Measurements from ENCODE around the gene WRNIP1. TPM values are rescaled to one million over a fixed set of nuclear protein-coding genes. Genes with fewer than 3 reads are reported as not detected.

The WRNIP1 gene
- total and polyA plus RNA-seq, 2 of the 13 experiments (the other 11 are each of a cell fraction or from before 2014, with no cell fraction given) = 77.7 to 90.3 TPM

GRCh38 chr6:2817903-2818443 is 52.8 kb downstream of the WRNIP1 start (continued):
- TF ChIP-seq PPARG (CRISPR knock-in tag; conservative IDR thresholded peaks at IDR 0.05) = peak; percentile 48; the same call in 1 of the 2 replicates
- no peak for TF ChIP-seq SOX13 (IDR thresholded peaks at IDR 0.05)
- peak in 1 of 2 experiments; percentile 43; a peak in 1 of 4 replicates for TF ChIP-seq SOX13 (CRISPR knock-in tag; conservative IDR thresholded peaks at IDR 0.05 in 1 of 2, IDR thresholded peaks at IDR 0.05 in 1 of 2)
- no peak for TF ChIP-seq GABPA (IDR thresholded peaks at IDR 0.05; ENCODE audit: low read depth, low read length)
- TF ChIP-seq GABPA (CRISPR knock-in tag; IDR thresholded peaks at IDR 0.05; ENCODE audit: low read depth) = peak; percentile 20; the same call in 1 of the 2 replicates
- TF ChIP-seq ZNF703 (CRISPR knock-in tag; IDR thresholded peaks at IDR 0.05; ENCODE audit: borderline replicate concordance) = no peak
- peak; percentile 70 for TF ChIP-seq TEAD3 (CRISPR knock-in tag; optimal IDR thresholded peaks at IDR 0.05; ENCODE audit: borderline replicate concordance)
- no peak for TF ChIP-seq ZNF224 (CRISPR knock-in tag; IDR thresholded peaks at IDR 0.05)
- TF ChIP-seq, protein P1, sequence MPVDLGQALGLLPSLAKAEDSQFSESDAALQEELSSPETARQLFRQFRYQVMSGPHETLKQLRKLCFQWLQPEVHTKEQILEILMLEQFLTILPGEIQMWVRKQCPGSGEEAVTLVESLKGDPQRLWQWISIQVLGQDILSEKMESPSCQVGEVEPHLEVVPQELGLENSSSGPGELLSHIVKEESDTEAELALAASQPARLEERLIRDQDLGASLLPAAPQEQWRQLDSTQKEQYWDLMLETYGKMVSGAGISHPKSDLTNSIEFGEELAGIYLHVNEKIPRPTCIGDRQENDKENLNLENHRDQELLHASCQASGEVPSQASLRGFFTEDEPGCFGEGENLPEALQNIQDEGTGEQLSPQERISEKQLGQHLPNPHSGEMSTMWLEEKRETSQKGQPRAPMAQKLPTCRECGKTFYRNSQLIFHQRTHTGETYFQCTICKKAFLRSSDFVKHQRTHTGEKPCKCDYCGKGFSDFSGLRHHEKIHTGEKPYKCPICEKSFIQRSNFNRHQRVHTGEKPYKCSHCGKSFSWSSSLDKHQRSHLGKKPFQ (CRISPR knock-in tag; IDR thresholded peaks at IDR 0.05; ENCODE audit: insufficient replicate concordance) = no peak
- no peak for TF ChIP-seq ZNF616 (CRISPR knock-in tag; IDR thresholded peaks at IDR 0.05; ENCODE audit: low read depth)
- TF ChIP-seq SMYD3 (CRISPR knock-in tag; IDR thresholded peaks at IDR 0.05) = 0 out of 2 replicates have a peak, but pooled peaks have one; percentile 38
- peak; percentile 19; the same call in 1 of the 2 replicates for TF ChIP-seq SOX5 (CRISPR knock-in tag; IDR thresholded peaks at IDR 0.05; ENCODE audit: borderline replicate concordance)
- TF ChIP-seq ZNF564 (CRISPR knock-in tag; IDR thresholded peaks at IDR 0.05) = no peak
- peak; percentile 35; the same call in 1 of the 2 replicates for TF ChIP-seq ZSCAN9 (CRISPR knock-in tag; IDR thresholded peaks at IDR 0.05; ENCODE audit: borderline replicate concordance)
- 0 out of 4 replicates have a peak, but pooled peaks of 1 of the 2 experiments have one; percentile 26 for TF ChIP-seq KLF16 (CRISPR knock-in tag; IDR thresholded peaks at IDR 0.05)
- TF ChIP-seq ZNF605 (CRISPR knock-in tag; IDR thresholded peaks at IDR 0.05) = no peak
- no peak for TF ChIP-seq TBX2 (CRISPR knock-in tag; IDR thresholded peaks at IDR 0.05; ENCODE audit: borderline replicate concordance)
- TF ChIP-seq ELF3 (CRISPR knock-in tag; IDR thresholded peaks at IDR 0.05) = peak; percentile 27; the same call in 1 of the 2 replicates
- no peak for TF ChIP-seq SRSF9 (IDR thresholded peaks at IDR 0.05; ENCODE audit: borderline replicate concordance, insufficient read depth, low read depth, low read length, poor library complexity, severe bottlenecking)
- no peak for TF ChIP-seq AKAP8 (CRISPR knock-in tag; IDR thresholded peaks at IDR 0.05)
- 0 out of 2 replicates have a peak, but pooled peaks have one; percentile 18 for TF ChIP-seq MIER2 (CRISPR knock-in tag; IDR thresholded peaks at IDR 0.05)
- no peak for TF ChIP-seq LCORL (IDR thresholded peaks at IDR 0.05)
- no peak for TF ChIP-seq LCORL (CRISPR knock-in tag; IDR thresholded peaks at IDR 0.05)
- TF ChIP-seq ZNF235 (CRISPR knock-in tag; IDR thresholded peaks at IDR 0.05; ENCODE audit: borderline replicate concordance) = no peak
- TF ChIP-seq SAP130 (CRISPR knock-in tag; IDR thresholded peaks at IDR 0.05; ENCODE audit: low read depth) = peak; percentile 40
- peak; percentile 49 for TF ChIP-seq RARA (CRISPR knock-in tag; IDR thresholded peaks at IDR 0.05)
- 0 out of 2 replicates have a peak, but pooled peaks have one; percentile 42 for TF ChIP-seq ZKSCAN8 (CRISPR knock-in tag; IDR thresholded peaks at IDR 0.05; ENCODE audit: borderline replicate concordance)
- peak; percentile 2; the same call in 1 of the 2 replicates for TF ChIP-seq CEBPG (CRISPR knock-in tag; IDR thresholded peaks at IDR 0.05)
- no peak for TF ChIP-seq ZNF264 (CRISPR knock-in tag; IDR thresholded peaks at IDR 0.05)
- no peak for TF ChIP-seq ZNF34 (CRISPR knock-in tag; IDR thresholded peaks at IDR 0.05; ENCODE audit: borderline replicate concordance)
- peak; percentile 28; the same call in 1 of the 2 replicates for TF ChIP-seq KAT8 (CRISPR knock-in tag; IDR thresholded peaks at IDR 0.05)
- TF ChIP-seq, protein P2, sequence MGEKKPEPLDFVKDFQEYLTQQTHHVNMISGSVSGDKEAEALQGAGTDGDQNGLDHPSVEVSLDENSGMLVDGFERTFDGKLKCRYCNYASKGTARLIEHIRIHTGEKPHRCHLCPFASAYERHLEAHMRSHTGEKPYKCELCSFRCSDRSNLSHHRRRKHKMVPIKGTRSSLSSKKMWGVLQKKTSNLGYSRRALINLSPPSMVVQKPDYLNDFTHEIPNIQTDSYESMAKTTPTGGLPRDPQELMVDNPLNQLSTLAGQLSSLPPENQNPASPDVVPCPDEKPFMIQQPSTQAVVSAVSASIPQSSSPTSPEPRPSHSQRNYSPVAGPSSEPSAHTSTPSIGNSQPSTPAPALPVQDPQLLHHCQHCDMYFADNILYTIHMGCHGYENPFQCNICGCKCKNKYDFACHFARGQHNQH (CRISPR knock-in tag; IDR thresholded peaks at IDR 0.05) = 0 out of 2 replicates have a peak, but pooled peaks have one; percentile 35

All from HepG2 (cell line).